GM19035 (cell line): ENCODE measurements around the gene NPTX1.
A peak's percentile ranks its signal among the peaks of the same experiment; 100 is the strongest.

Experiments
- ATAC-seq: cut with Tn5 transposase; IDR thresholded peaks from one replicate; pipeline ENCODE4 v1.9.1; 2021; ENCODE audit not compliant: unreplicated experiment

NPTX1 gene

GRCh38 chr17:80460429-80460834 is 16.0 kb downstream of the NPTX1 start:
- ATAC-seq = no peak

DNA sequence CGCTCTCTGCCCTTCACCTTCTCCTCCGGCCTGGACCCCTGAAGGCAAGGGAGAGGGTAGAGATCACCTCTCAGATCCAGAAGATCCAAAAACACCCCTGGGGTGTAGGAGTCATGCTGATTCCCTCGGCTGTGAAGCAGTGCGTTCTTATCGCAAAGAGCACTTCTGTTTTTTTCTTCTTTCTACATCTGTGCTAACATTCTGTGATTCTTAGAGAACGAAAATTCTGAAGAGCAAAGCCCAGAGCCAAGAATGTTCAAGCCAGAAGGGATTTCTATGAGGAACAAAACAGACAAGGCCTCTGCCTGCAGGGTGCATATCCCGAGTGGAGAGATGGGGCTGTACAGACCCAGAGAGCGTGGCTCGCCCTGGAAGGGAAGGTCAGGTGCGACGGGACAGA is 17.2 kb downstream of the NPTX1 start:
- ATAC-seq = no peak

- no peak for ATAC-seq
Observed at GRCh38 chr17:80458016-80458415, 18.4 kb downstream of the NPTX1 start.

DNA sequence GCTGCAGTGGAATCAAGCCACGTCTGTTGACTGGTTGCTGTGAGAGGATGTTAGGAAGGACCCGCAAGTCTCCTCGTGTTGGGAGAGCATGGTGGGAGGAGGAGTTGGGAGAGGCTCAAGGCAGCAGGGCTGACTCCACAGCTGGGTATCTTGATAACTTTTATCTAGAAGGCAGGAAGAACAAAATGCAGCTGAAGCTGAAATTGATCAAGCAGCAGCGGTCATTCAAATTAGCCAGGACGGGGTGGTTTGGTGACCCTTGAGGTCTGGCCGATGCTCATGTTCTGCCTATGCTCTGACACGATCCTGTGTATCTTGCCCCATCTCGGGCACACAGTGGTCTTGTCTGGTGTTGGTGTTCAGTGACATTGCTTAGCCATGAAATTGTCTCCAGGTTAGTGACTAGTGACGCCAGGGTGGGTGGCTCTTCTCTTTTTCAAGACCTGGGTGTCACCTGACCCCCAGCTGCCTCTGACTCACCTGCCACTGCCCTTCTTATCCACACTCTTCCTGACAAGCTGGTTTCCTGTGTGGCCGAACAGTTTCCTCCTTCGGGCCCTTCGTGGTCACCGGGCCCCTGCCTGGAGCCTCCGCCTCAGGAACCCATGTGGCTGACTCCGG is 19.1 kb downstream of the NPTX1 start:
- no peak for ATAC-seq

GRCh38 chr17:80456465-80457235 is 19.8 kb downstream of the NPTX1 start:
- no peak for ATAC-seq

- no peak for ATAC-seq
Observed at GRCh38 chr17:80455784-80456183, 20.6 kb downstream of the NPTX1 start.

- ATAC-seq = peak; percentile 40
Observed at GRCh38 chr17:80455336-80455710, 21.1 kb downstream of the NPTX1 start.

DNA sequence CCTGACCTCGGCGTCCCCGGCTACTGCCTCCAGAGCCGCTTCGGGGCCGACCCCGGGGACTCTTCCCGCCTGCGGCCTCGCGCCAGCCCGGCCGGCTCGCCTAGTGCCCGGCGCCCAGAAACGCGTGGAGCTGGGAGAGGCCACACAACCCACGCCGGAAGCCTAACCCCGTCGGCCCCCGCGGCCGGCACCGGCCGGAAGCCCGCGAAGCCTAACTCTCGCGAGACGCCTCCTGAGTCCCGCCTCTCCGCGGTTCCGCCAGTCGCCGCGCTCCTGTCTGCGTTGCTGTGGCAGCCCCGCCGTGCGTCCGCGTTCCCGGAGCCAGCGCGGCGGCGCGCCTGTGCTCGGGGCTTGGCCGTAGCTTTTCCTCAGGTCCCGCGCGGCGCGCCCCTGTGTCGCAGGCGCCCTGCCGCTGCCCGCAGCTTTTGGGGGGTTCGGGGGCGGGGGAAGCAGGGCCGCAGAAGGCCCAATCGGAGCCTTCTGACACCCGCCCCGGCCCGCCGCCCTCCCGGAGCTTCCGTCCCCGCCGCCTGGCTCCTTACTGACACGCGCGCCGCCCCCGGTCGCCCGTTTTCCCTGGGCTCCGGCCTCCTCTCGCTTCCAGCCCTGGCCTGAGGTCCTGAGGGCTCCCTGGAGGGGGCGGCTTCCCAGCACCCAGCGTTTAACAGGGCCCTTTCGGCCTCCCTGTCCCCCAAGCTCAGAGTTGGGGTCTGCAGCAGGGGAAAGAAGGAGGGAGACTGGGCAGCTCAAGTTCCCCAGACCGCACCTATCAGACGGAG is 21.7 kb downstream of the NPTX1 start:
- ATAC-seq = peak; percentile 87

- ATAC-seq = no peak
Observed at GRCh38 chr17:80453998-80454556, 22.3 kb downstream of the NPTX1 start.

DNA sequence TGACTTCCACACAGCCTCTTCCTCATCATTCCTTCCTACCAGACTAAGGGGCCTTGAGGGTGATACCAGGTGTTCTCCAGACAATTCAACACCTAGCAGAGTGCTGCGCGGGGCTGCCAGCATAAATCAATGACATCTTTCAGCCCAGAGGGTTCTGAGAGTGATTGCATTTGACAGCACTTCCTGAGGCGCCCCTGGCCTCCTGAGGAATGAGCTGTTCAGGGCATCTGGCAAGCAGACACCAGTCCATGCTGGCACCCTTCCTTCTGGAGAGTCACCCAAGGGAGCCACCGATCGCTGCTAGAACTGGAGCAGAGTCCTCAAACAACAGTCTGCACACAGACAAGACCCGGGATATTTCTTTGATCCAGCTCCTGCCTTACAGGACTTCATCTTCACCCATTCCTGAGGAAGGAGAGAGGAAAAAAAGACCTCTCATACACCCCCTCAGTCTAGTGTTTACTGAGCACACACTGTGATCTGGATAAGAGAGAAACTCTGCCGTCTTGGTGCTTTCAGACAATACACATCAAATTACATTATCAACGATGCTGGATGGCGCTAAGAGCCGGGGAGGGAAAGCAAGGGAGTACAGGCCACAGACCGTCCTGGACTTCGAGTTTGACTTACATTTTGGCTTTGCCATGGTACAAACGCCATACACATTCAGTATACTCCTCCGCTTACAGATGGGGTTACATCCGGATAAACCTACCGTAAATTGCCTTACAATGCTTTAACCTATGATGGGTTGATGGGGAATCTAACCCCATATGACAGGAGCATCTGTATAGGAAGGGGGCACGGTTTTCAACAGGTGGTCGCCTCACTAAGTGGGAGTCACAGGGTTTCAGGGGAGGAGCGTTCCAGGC is 23.0 kb downstream of the NPTX1 start:
- ATAC-seq = no peak

- ATAC-seq = no peak
Observed at GRCh38 chr17:80452173-80452915, 24.1 kb downstream of the NPTX1 start.

DNA sequence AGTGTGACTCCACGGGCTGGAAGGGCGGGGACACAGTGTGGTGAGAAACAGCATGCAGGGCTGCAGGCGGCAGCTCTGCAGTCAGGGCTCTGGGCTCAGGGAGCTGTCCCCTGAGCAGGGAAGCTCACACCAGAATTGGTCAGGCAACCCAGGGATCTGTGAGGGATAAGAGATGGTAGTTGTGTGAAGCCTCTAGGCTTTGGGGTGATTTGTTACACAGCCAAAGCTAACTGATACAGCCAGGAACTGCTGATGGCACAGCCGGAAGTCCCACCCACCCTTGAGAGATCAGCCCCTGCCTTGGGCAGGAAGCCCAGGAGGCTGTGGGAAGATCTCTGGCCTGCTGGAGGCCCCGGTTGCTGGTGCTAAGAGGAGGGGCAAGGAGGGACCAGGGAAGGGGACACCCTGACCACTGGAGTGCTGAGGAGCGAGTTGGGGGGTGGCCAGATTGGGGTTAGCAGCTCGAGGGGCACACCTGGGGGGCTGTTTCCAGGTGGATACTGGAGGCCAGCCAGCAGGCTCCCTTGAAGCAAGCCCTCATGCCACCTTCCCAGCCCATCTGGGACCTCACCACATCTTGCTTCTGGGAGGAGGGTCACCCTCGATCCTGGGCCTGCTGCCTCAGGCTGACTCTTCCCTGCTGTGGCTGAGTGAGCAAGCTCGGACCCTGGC is 25.2 kb downstream of the NPTX1 start:
- ATAC-seq = no peak

GRCh38 chr17:80449930-80450576 is 26.4 kb downstream of the NPTX1 start:
- no peak for ATAC-seq

GRCh38 chr17:80449194-80449929 is 27.0 kb downstream of the NPTX1 start:
- no peak for ATAC-seq

DNA sequence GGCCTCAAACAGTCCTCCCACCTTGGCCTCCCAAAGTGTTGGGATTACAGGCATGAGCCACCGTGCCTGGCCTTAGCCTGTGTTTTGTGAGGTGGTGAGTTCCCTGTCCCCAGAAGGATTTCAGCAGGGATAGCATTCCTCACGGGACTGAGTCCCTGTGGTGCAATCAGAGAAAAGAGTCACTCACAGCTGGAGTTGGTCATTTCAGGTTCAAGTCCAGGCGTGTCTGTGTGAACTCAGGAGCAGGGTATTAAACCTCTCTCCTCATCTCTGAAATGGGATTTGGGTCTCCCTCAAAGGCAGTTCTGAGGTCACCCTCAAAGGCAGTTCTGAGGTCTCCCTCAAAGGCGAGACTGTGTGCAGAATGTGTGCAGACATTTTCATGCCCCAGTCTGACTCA is 28.6 kb downstream of the NPTX1 start:
- ATAC-seq = no peak

- no peak for ATAC-seq
Observed at GRCh38 chr17:80446645-80447405, 29.6 kb downstream of the NPTX1 start.

DNA sequence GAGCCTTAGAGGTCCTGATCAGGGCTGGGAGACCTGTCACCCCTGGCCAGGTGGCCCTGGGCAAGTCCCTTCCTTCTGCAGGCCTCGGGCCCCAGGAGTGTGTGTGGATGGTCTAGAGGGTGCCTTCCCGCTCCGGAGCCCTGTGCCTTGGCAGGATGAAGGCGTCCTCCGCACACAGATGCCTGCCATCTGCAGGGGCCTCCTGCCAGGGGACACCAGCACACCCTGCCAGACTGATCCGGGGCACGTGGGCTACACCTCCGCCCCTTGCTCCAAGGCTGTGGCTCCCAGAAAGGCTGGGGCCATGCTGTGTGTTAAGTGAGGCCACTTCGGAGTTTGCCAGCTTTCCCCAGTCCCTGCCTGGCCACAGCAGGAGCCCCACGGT is 30.7 kb downstream of the NPTX1 start:
- no peak for ATAC-seq
